ENCODE measurements around the gene CCM2. TPM values are rescaled to one million over a fixed set of nuclear protein-coding genes. Genes with fewer than 3 reads are reported as not detected.

The CCM2 gene
- total RNA-seq, 2 experiments from 2014 or later, result 48.8 to 52.8 TPM

GRCh38 chr7:45069444-45070253 is 69.6 kb downstream of the CCM2 start:
- H3K27ac Mint-ChIP-seq, result peak overlapping the region; percentile 42
- no peaks in the 10 kb centered on the region for H3K27me3 Mint-ChIP-seq
- TF ChIP-seq CTCF (IDR thresholded peaks at IDR 0.05), result no peak
- ChIA-PET POLR2A (interaction anchor here (1.0 to 1.4 kb wide), 4 partner anchors 8 to 42 kb away, joined by 3 to 5 read pairs (median 4); no protein-coding TSS in a partner anchor), CTCF (interaction anchor here (0.7 kb wide), 1 partner anchor 34 kb away, joined by 3 read pairs; no protein-coding TSS in a partner anchor)
- peaks cover 22% of the 10 kb centered on the region for H3K4me1 Mint-ChIP-seq (ENCODE audit: low read depth)
- H3K9me3 Mint-ChIP-seq, result no peaks in the 10 kb centered on the region
- peaks cover 98% of the 10 kb centered on the region for H3K36me3 Mint-ChIP-seq (ENCODE audit: low read depth)
- no peak overlapping the region for H3K4me3 Mint-ChIP-seq
- DNase-seq (no peak), ATAC-seq (ENCODE audit: poor library complexity) (no peak)
- Histone ChIP-seq H3K4me3 (ENCODE audit: low read length) (no peak overlapping the region), H3K9me3 (ENCODE audit: control insufficient read depth in 1 of 2, insufficient read depth in 1 of 2, low read length in 2 of 2) (no peaks in the 10 kb centered on the region), H3K27me3 (ENCODE audit: control insufficient read depth in 1 of 2, insufficient read depth in 2 of 2, low read length in 2 of 2) (no peaks in the 10 kb centered on the region), H3K36me3 (ENCODE audit: insufficient read depth, low read length) (peaks cover 99% of the 10 kb centered on the region), H3K4me1 (ENCODE audit: insufficient read depth, low read length) (peaks cover 36% of the 10 kb centered on the region), H3K27ac (ENCODE audit: low read depth in 1 of 2, low read length in 2 of 2) (no peak overlapping the region)
- intact Hi-C loops (cut with DNase I, micrococcal nuclease), result no loop called here

GRCh38 chr7:45070254-45070642 is 70.2 kb downstream of the CCM2 start:
- intact Hi-C loops (cut with DNase I, micrococcal nuclease), result no loop called here
- no peaks in the 10 kb centered on the region for H3K9me3 Mint-ChIP-seq
- peaks cover 98% of the 10 kb centered on the region for H3K36me3 Mint-ChIP-seq (ENCODE audit: low read depth)
- ChIA-PET POLR2A (interaction anchor here (1.4 kb wide), 1 partner anchor 43 kb away, joined by 5 read pairs; no protein-coding TSS in a partner anchor), CTCF (no interaction called here)
- Histone ChIP-seq H3K4me3 (ENCODE audit: low read length) (no peak overlapping the region), H3K27me3 (ENCODE audit: control insufficient read depth in 1 of 2, insufficient read depth in 2 of 2, low read length in 2 of 2) (no peaks in the 10 kb centered on the region), H3K27ac (ENCODE audit: low read depth in 1 of 2, low read length in 2 of 2) (no peak overlapping the region), H3K4me1 (ENCODE audit: insufficient read depth, low read length) (peaks cover 34% of the 10 kb centered on the region), H3K9me3 (ENCODE audit: control insufficient read depth in 1 of 2, insufficient read depth in 1 of 2, low read length in 2 of 2) (no peaks in the 10 kb centered on the region), H3K36me3 (ENCODE audit: insufficient read depth, low read length) (peaks cover 99% of the 10 kb centered on the region)
- H3K4me3 Mint-ChIP-seq, result no peak overlapping the region
- no peak overlapping the region for H3K27ac Mint-ChIP-seq
- H3K4me1 Mint-ChIP-seq (ENCODE audit: low read depth), result peaks cover 22% of the 10 kb centered on the region
- no peak for TF ChIP-seq CTCF (IDR thresholded peaks at IDR 0.05)
- no peak for DNase-seq
- ATAC-seq (ENCODE audit: poor library complexity), result no peak
- no peaks in the 10 kb centered on the region for H3K27me3 Mint-ChIP-seq

- peak overlapping the region; percentile 50 for H3K27ac Mint-ChIP-seq
Observed at GRCh38 chr7:45071528-45071927, 71.5 kb downstream of the CCM2 start.

More at GRCh38 chr7:45071528-45071927, 71.5 kb downstream of the CCM2 start:
- CTCF ChIA-PET, result no interaction called here
- POLR2A ChIA-PET, result no interaction called here
- intact Hi-C loops (cut with DNase I, micrococcal nuclease), result no loop called here
- no peak for TF ChIP-seq CTCF (IDR thresholded peaks at IDR 0.05)
- no peak overlapping the region for H3K4me3 Mint-ChIP-seq
- no peak overlapping the region for H3K27ac ChIP-seq (ENCODE audit: low read depth in 1 of 2, low read length in 2 of 2)
- no peak for DNase-seq
- H3K27me3 ChIP-seq (ENCODE audit: control insufficient read depth in 1 of 2, insufficient read depth in 2 of 2, low read length in 2 of 2), result no peaks in the 10 kb centered on the region
- H3K4me3 ChIP-seq (ENCODE audit: low read length), result no peak overlapping the region
- H3K9me3 Mint-ChIP-seq, result no peaks in the 10 kb centered on the region
- peaks cover 23% of the 10 kb centered on the region for H3K4me1 ChIP-seq (ENCODE audit: insufficient read depth, low read length)
- H3K36me3 Mint-ChIP-seq (ENCODE audit: low read depth), result peaks cover 97% of the 10 kb centered on the region
- H3K27me3 Mint-ChIP-seq, result no peaks in the 10 kb centered on the region
- ATAC-seq (ENCODE audit: poor library complexity), result no peak
- no peaks in the 10 kb centered on the region for H3K9me3 ChIP-seq (ENCODE audit: control insufficient read depth in 1 of 2, insufficient read depth in 1 of 2, low read length in 2 of 2)
- H3K4me1 Mint-ChIP-seq (ENCODE audit: low read depth), result peaks cover 12% of the 10 kb centered on the region
- peaks cover 98% of the 10 kb centered on the region for H3K36me3 ChIP-seq (ENCODE audit: insufficient read depth, low read length)
